ENCODE data around the gene THSD4. TPM values are rescaled to one million over a fixed set of nuclear protein-coding genes. Genes with fewer than 3 reads are reported as not detected.

THSD4 gene
- polyA plus RNA-seq, 1 donor (not counting 4 experiments of a cell fraction or from before 2014, with no cell fraction given): 24.5 TPM

- H2AFZ ChIP-seq (ENCODE audit: control insufficient read depth, low read length): no peak overlapping the region
- H3K9me1 ChIP-seq (ENCODE audit: control insufficient read depth, extremely low read depth, insufficient read depth, low read length): no peaks in the 10 kb centered on the region
- DNase-seq (ENCODE audit: low read depth, low spot score) (no peak), FAIRE-seq (no peak)
- H3K79me2 ChIP-seq (ENCODE audit: control insufficient read depth, insufficient read depth, low read length): no peaks in the 10 kb centered on the region
- no peak overlapping the region for H3K4me3 ChIP-seq (ENCODE audit: control insufficient read depth in 2 of 3, extremely low read depth in 1 of 3, insufficient read depth in 2 of 3, low read depth in 1 of 3, low read length in 3 of 3)
- H3K27ac ChIP-seq (ENCODE audit: control insufficient read depth, insufficient read depth, low read length): no peak overlapping the region
- dilution Hi-C loops (cut with MboI; ENCODE audit: extremely low pct_ligation_motif_present, low sequenced_read_pairs): no loop called here
- H3K4me1 ChIP-seq (ENCODE audit: control insufficient read depth, extremely low read depth, insufficient read depth, low read length): no peaks in the 10 kb centered on the region
- no peaks in the 10 kb centered on the region for H3K27me3 ChIP-seq (ENCODE audit: control insufficient read depth, extremely low read depth, insufficient read depth, low read length)
- no peaks in the 10 kb centered on the region for H3K9me3 ChIP-seq (ENCODE audit: control insufficient read depth, low read depth, low read length)
- TF ChIP-seq EZH2 (IDR thresholded peaks at IDR 0.05; ENCODE audit: low read length): no peak
- TF ChIP-seq CTCF (optimal IDR thresholded peaks at IDR 0.05 in 1 of 3, IDR thresholded peaks at IDR 0.05 in 1 of 3, conservative IDR thresholded peaks at IDR 0.05 in 1 of 3; ENCODE audit: extremely low read depth in 1 of 3, insufficient read depth in 2 of 3, low read length in 3 of 3): no peak
- no peaks in the 10 kb centered on the region for H4K20me1 ChIP-seq (ENCODE audit: control insufficient read depth, extremely low read depth, insufficient read depth, low read length)
- no peak overlapping the region for H3K9ac ChIP-seq (ENCODE audit: control insufficient read depth, extremely low read depth, insufficient read depth, low read length)
- peaks cover 3 to 4% of the 10 kb centered on the region in 2 experiments for H3K36me3 ChIP-seq (ENCODE audit: control insufficient read depth in 2 of 2, extremely low read depth in 1 of 2, insufficient read depth in 2 of 2, low read length in 2 of 2)
- H3K4me2 ChIP-seq (ENCODE audit: control insufficient read depth, extremely low read depth, insufficient read depth, low read depth, low read length): no peak overlapping the region
Observed at GRCh38 chr15:71480556-71480955, 365.3 kb downstream of the THSD4 start.

GRCh38 chr15:71484080-71484479 lies 368.8 kb downstream of the THSD4 start:
- no peak overlapping the region for H2AFZ ChIP-seq (ENCODE audit: control insufficient read depth, low read length)
- no peaks in the 10 kb centered on the region for H3K79me2 ChIP-seq (ENCODE audit: control insufficient read depth, insufficient read depth, low read length)
- DNase-seq (ENCODE audit: low read depth, low spot score) (no peak), FAIRE-seq (no peak)
- no peak overlapping the region for H3K4me2 ChIP-seq (ENCODE audit: control insufficient read depth, extremely low read depth, insufficient read depth, low read depth, low read length)
- H3K4me3 ChIP-seq (ENCODE audit: control insufficient read depth in 2 of 3, extremely low read depth in 1 of 3, insufficient read depth in 2 of 3, low read depth in 1 of 3, low read length in 3 of 3): no peak overlapping the region
- H3K27ac ChIP-seq (ENCODE audit: control insufficient read depth, insufficient read depth, low read length): no peak overlapping the region
- H3K27me3 ChIP-seq (ENCODE audit: control insufficient read depth, extremely low read depth, insufficient read depth, low read length): no peaks in the 10 kb centered on the region
- no peaks in the 10 kb centered on the region for H3K9me3 ChIP-seq (ENCODE audit: control insufficient read depth, low read depth, low read length)
- H3K9me1 ChIP-seq (ENCODE audit: control insufficient read depth, extremely low read depth, insufficient read depth, low read length): no peaks in the 10 kb centered on the region
- H4K20me1 ChIP-seq (ENCODE audit: control insufficient read depth, extremely low read depth, insufficient read depth, low read length): no peaks in the 10 kb centered on the region
- H3K36me3 ChIP-seq (ENCODE audit: control insufficient read depth in 2 of 2, extremely low read depth in 1 of 2, insufficient read depth in 2 of 2, low read length in 2 of 2): peaks cover 3% of the 10 kb centered on the region in 2 experiments
- dilution Hi-C loops (cut with MboI; ENCODE audit: extremely low pct_ligation_motif_present, low sequenced_read_pairs): no loop called here
- no peak for TF ChIP-seq EZH2 (IDR thresholded peaks at IDR 0.05; ENCODE audit: low read length)
- TF ChIP-seq CTCF (optimal IDR thresholded peaks at IDR 0.05 in 1 of 3, IDR thresholded peaks at IDR 0.05 in 1 of 3, conservative IDR thresholded peaks at IDR 0.05 in 1 of 3; ENCODE audit: extremely low read depth in 1 of 3, insufficient read depth in 2 of 3, low read length in 3 of 3): no peak
- H3K9ac ChIP-seq (ENCODE audit: control insufficient read depth, extremely low read depth, insufficient read depth, low read length): no peak overlapping the region
- no peaks in the 10 kb centered on the region for H3K4me1 ChIP-seq (ENCODE audit: control insufficient read depth, extremely low read depth, insufficient read depth, low read length)
